Mesendoderm (in vitro differentiated cells): ENCODE results near the gene MYO1B.

Experiments used
- DNase-seq: peaks from one replicate; pipeline ENCODE4 v3.0.0; 2013
- H2AK5ac ChIP-seq: 2 replicates; pipeline ENCODE4 v1.6.1; 2013; ENCODE audit warnings: low read length, inconsistent platforms
- H2BK120ac ChIP-seq: 2 replicates; pipeline ENCODE4 v1.6.1; 2013; ENCODE audit warnings: low read depth, mild to moderate bottlenecking, low read length, moderate library complexity, mixed read lengths
- H2BK15ac ChIP-seq: replicated peaks from 2 replicates; pipeline ENCODE4 v1.6.1; 2013; ENCODE audit warnings: low read depth, mild to moderate bottlenecking, moderate library complexity
- H2BK5ac ChIP-seq: 2 replicates; pipeline ENCODE4 v1.6.1; 2013; ENCODE audit warnings: low read length, inconsistent platforms
- H3K18ac ChIP-seq: 2 replicates; pipeline ENCODE4 v1.6.1; 2013; ENCODE audit warnings: mild to moderate bottlenecking, low read length, mixed read lengths
- H3K23ac ChIP-seq: one replicate; pipeline ENCODE4 v1.6.1; 2013; ENCODE audit warnings: low read length
- H3K27ac ChIP-seq: 2 replicates; pipeline ENCODE4 v1.5.1; 2013; ENCODE audit warnings: low read depth, mild to moderate bottlenecking, inconsistent platforms, low read length, moderate library complexity
- H3K27me3 ChIP-seq: 2 replicates; pipeline ENCODE4 v1.6.1; 2013; ENCODE audit warnings: low read length, control low read depth, mild to moderate bottlenecking, inconsistent platforms; ENCODE audit not compliant: insufficient read depth, poor library complexity
- H3K36me3 ChIP-seq: 2 replicates; pipeline ENCODE4 v1.6.1; 2013; ENCODE audit warnings: low read length, inconsistent platforms; ENCODE audit not compliant: control insufficient read depth, insufficient read depth
- H3K4ac ChIP-seq: one replicate; pipeline ENCODE4 v1.6.1; 2013; ENCODE audit warnings: low read depth, mild to moderate bottlenecking, low read length, moderate library complexity
- H3K4me1 ChIP-seq: 2 replicates; pipeline ENCODE4 v1.6.1; 2013; ENCODE audit warnings: low read depth, low read length, inconsistent platforms; ENCODE audit not compliant: control insufficient read depth
- H3K4me2 ChIP-seq: 2 replicates; pipeline ENCODE4 v1.6.1; 2013; ENCODE audit warnings: low read length
- H3K4me3 ChIP-seq: 2 replicates; pipeline ENCODE4 v1.5.1; 2013; ENCODE audit warnings: mild to moderate bottlenecking, low read length
- H3K56ac ChIP-seq: one replicate; pipeline ENCODE4 v1.6.1; 2013; ENCODE audit warnings: low read length
- H3K79me1 ChIP-seq: 2 replicates; pipeline ENCODE4 v1.6.1; 2013; ENCODE audit warnings: low read length, inconsistent platforms
- H3K79me2 ChIP-seq: 2 replicates; pipeline ENCODE4 v1.6.1; 2013; ENCODE audit warnings: mild to moderate bottlenecking, low read length; ENCODE audit not compliant: control insufficient read depth, insufficient read depth
- H3K9ac ChIP-seq: 2 replicates; pipeline ENCODE4 v1.6.1; 2013; ENCODE audit warnings: low read length, inconsistent platforms
- H4K5ac ChIP-seq: one replicate; pipeline ENCODE4 v1.6.1; 2013; ENCODE audit warnings: low read length
- H4K8ac ChIP-seq: one replicate; pipeline ENCODE4 v1.6.1; 2013; ENCODE audit warnings: low read depth, mild to moderate bottlenecking, control low read depth, low read length, moderate library complexity
- WGBS: extraction: QIAGEN DNeasy Blood & Tissue Kit; methylation state at CpG from one replicate; pipeline ENCODE4 v1.1.7; 2013; ENCODE audit warnings: low lambda C conversion rate, missing lambda C conversion rate; ENCODE audit not compliant: insufficient coverage; ENCODE audit errors: extremely low coverage; 5-methylcytosine and 5-hydroxymethylcytosine counted together

The MYO1B gene

GRCh38 chr2:191402966-191403565 is 157.9 kb downstream of the MYO1B start:
- DNase-seq = no peak
- H3K27me3 ChIP-seq = no peaks in the 10 kb centered on the region
- no peak overlapping the region for H2BK120ac ChIP-seq
- WGBS = no CpG with 5 or more reads among the region's 3 CpGs
- H2BK5ac ChIP-seq = no peak overlapping the region
- no peaks in the 10 kb centered on the region for H3K79me2 ChIP-seq
- H3K4me1 ChIP-seq = no peaks in the 10 kb centered on the region
- no peak overlapping the region for H2AK5ac ChIP-seq
- no peak overlapping the region for H3K4me3 ChIP-seq
- H3K9ac ChIP-seq = no peak overlapping the region
- no peak overlapping the region for H3K4ac ChIP-seq
- H3K27ac ChIP-seq = no peak overlapping the region
- H3K18ac ChIP-seq = no peak overlapping the region
- no peak overlapping the region for H4K8ac ChIP-seq
- no peak overlapping the region for H2BK15ac ChIP-seq
- no peak overlapping the region for H3K56ac ChIP-seq
- H3K23ac ChIP-seq = no peak overlapping the region
- H3K36me3 ChIP-seq = peaks cover 5% of the 10 kb centered on the region
- H4K5ac ChIP-seq = no peak overlapping the region
- H3K79me1 ChIP-seq = no peaks in the 10 kb centered on the region
- H3K4me2 ChIP-seq = no peak overlapping the region

- Histone ChIP-seq H3K4ac (no peak overlapping the region), H3K27me3 (no peaks in the 10 kb centered on the region), H4K5ac (no peak overlapping the region), H2AK5ac (no peak overlapping the region), H3K4me3 (no peak overlapping the region), H4K8ac (no peak overlapping the region), H3K79me2 (no peaks in the 10 kb centered on the region), H3K9ac (no peak overlapping the region), H3K27ac (no peak overlapping the region), H3K4me2 (no peak overlapping the region), H2BK5ac (no peak overlapping the region), H2BK120ac (no peak overlapping the region), H3K56ac (no peak overlapping the region), H3K36me3 (peaks cover 5% of the 10 kb centered on the region), H3K79me1 (no peaks in the 10 kb centered on the region), H3K18ac (no peak overlapping the region), H2BK15ac (no peak overlapping the region), H3K4me1 (no peaks in the 10 kb centered on the region), H3K23ac (no peak overlapping the region)
- no CpG with 5 or more reads among the region's 1 CpG for WGBS
- no peak for DNase-seq
Measured at GRCh38 chr2:191404568-191404991, 159.4 kb downstream of the MYO1B start.

- no CpG with 5 or more reads among the region's 2 CpGs for WGBS
Measured at GRCh38 chr2:191405546-191405945, 160.3 kb downstream of the MYO1B start.

GRCh38 chr2:191410646-191411436 is 165.6 kb downstream of the MYO1B start:
- Histone ChIP-seq H2BK15ac (no peak overlapping the region), H3K18ac (no peak overlapping the region), H3K4me2 (no peak overlapping the region), H2BK120ac (no peak overlapping the region), H3K27me3 (no peaks in the 10 kb centered on the region), H3K27ac (no peak overlapping the region), H4K5ac (no peak overlapping the region), H3K4me3 (no peak overlapping the region), H3K79me2 (no peaks in the 10 kb centered on the region), H3K79me1 (no peaks in the 10 kb centered on the region), H4K8ac (no peak overlapping the region), H3K4ac (no peak overlapping the region), H2BK5ac (no peak overlapping the region), H3K23ac (no peak overlapping the region), H3K4me1 (no peaks in the 10 kb centered on the region), H3K56ac (no peak overlapping the region), H2AK5ac (no peak overlapping the region), H3K36me3 (peaks cover 1% of the 10 kb centered on the region), H3K9ac (no peak overlapping the region)
- DNase-seq = no peak
- WGBS = 100% methylated on average over 1 of the region's 6 CpGs

More at GRCh38 chr2:191405546-191405945, 160.3 kb downstream of the MYO1B start:
- DNase-seq = no peak
- no peak overlapping the region for H2BK5ac ChIP-seq
- no peaks in the 10 kb centered on the region for H3K79me2 ChIP-seq
- H3K18ac ChIP-seq = no peak overlapping the region
- no peak overlapping the region for H3K23ac ChIP-seq
- no peak overlapping the region for H3K4me3 ChIP-seq
- H2BK120ac ChIP-seq = no peak overlapping the region
- H2BK15ac ChIP-seq = no peak overlapping the region
- H3K36me3 ChIP-seq = peaks cover 4% of the 10 kb centered on the region
- H2AK5ac ChIP-seq = no peak overlapping the region
- H3K56ac ChIP-seq = no peak overlapping the region
- H3K27ac ChIP-seq = no peak overlapping the region
- H3K27me3 ChIP-seq = no peaks in the 10 kb centered on the region
- no peak overlapping the region for H3K4me2 ChIP-seq
- H3K9ac ChIP-seq = no peak overlapping the region
- no peaks in the 10 kb centered on the region for H3K4me1 ChIP-seq
- H4K8ac ChIP-seq = no peak overlapping the region
- H3K4ac ChIP-seq = no peak overlapping the region
- no peak overlapping the region for H4K5ac ChIP-seq
- no peaks in the 10 kb centered on the region for H3K79me1 ChIP-seq

GRCh38 chr2:191411472-191411871 is 166.3 kb downstream of the MYO1B start:
- H3K36me3 ChIP-seq = peaks cover 1% of the 10 kb centered on the region
- no peak overlapping the region for H3K4me3 ChIP-seq
- H2BK120ac ChIP-seq = no peak overlapping the region
- H3K56ac ChIP-seq = no peak overlapping the region
- no peak overlapping the region for H3K27ac ChIP-seq
- H2AK5ac ChIP-seq = no peak overlapping the region
- H3K4me2 ChIP-seq = no peak overlapping the region
- WGBS = no CpG with 5 or more reads among the region's 5 CpGs
- H3K79me2 ChIP-seq = no peaks in the 10 kb centered on the region
- no peak overlapping the region for H2BK15ac ChIP-seq
- no peak overlapping the region for H4K5ac ChIP-seq
- DNase-seq = no peak
- H2BK5ac ChIP-seq = no peak overlapping the region
- H3K4me1 ChIP-seq = no peaks in the 10 kb centered on the region
- no peak overlapping the region for H3K4ac ChIP-seq
- no peak overlapping the region for H4K8ac ChIP-seq
- no peak overlapping the region for H3K9ac ChIP-seq
- no peak overlapping the region for H3K23ac ChIP-seq
- H3K79me1 ChIP-seq = no peaks in the 10 kb centered on the region
- H3K27me3 ChIP-seq = no peaks in the 10 kb centered on the region
- H3K18ac ChIP-seq = no peak overlapping the region
